Measurements from ENCODE around the gene GRB7. TPM values are rescaled to one million over a fixed set of nuclear protein-coding genes. Genes with fewer than 3 reads are reported as not detected.

GRB7 gene
- total RNA-seq, 4 donors from 2014 or later: 49.4 to 114 (median 72.4) TPM

GRCh38 chr17:39791111-39791992 lies 53.6 kb downstream of the GRB7 start:
- H3K27me3 ChIP-seq: peaks cover 9% of the 10 kb centered on the region
- WGBS: 72% methylated on average over 6 of the region's 6 CpGs

GRCh38 chr17:39792526-39793221 lies 54.9 kb downstream of the GRB7 start:
- TF ChIP-seq EP300 (IDR thresholded peaks at IDR 0.05) (no peak), POLR2AphosphoS5 (IDR thresholded peaks at IDR 0.05) (no peak), POLR2A (IDR thresholded peaks at IDR 0.05) (no peak), CTCF (IDR thresholded peaks at IDR 0.05) (no peak)
- H3K27me3 ChIP-seq: peaks cover 9% of the 10 kb centered on the region
- WGBS: 85% methylated on average over 10 of the region's 10 CpGs
- no peaks in the 10 kb centered on the region for H3K9me3 ChIP-seq
- no peaks in the 10 kb centered on the region for H3K4me1 ChIP-seq
- H3K36me3 ChIP-seq: no peaks in the 10 kb centered on the region
- no peak overlapping the region for H3K4me3 ChIP-seq
- no peak overlapping the region for H3K27ac ChIP-seq
- no peak for DNase-seq (ENCODE audit: low spot score in 2 of 2)

More at GRCh38 chr17:39791111-39791992, 53.6 kb downstream of the GRB7 start:
- DNase-seq (ENCODE audit: low spot score in 2 of 2): no peak
- Histone ChIP-seq H3K9me3 (no peaks in the 10 kb centered on the region), H3K4me3 (no peak overlapping the region), H3K36me3 (no peaks in the 10 kb centered on the region), H3K27ac (no peak overlapping the region), H3K4me1 (no peaks in the 10 kb centered on the region)
- TF ChIP-seq POLR2AphosphoS5 (IDR thresholded peaks at IDR 0.05) (no peak), CTCF (IDR thresholded peaks at IDR 0.05) (no peak), POLR2A (IDR thresholded peaks at IDR 0.05) (no peak), EP300 (IDR thresholded peaks at IDR 0.05) (no peak)

- Histone ChIP-seq H3K36me3 (no peaks in the 10 kb centered on the region), H3K4me1 (no peaks in the 10 kb centered on the region), H3K9me3 (no peaks in the 10 kb centered on the region), H3K4me3 (no peak overlapping the region), H3K27ac (no peak overlapping the region), H3K27me3 (peaks cover 9% of the 10 kb centered on the region)
- no peak for TF ChIP-seq CTCF (IDR thresholded peaks at IDR 0.05)
- TF ChIP-seq EP300 (IDR thresholded peaks at IDR 0.05): no peak
- TF ChIP-seq POLR2A (IDR thresholded peaks at IDR 0.05): no peak
- TF ChIP-seq POLR2AphosphoS5 (IDR thresholded peaks at IDR 0.05): no peak
- no peak for DNase-seq (ENCODE audit: low spot score in 2 of 2)
- 72% methylated on average over 3 of the region's 3 CpGs for WGBS
Measured at GRCh38 chr17:39793301-39793872, 55.6 kb downstream of the GRB7 start.

GRCh38 chr17:39794249-39794970 lies 56.7 kb downstream of the GRB7 start:
- Histone ChIP-seq H3K4me3 (no peak overlapping the region), H3K27me3 (peaks cover 9% of the 10 kb centered on the region), H3K27ac (no peak overlapping the region), H3K36me3 (no peaks in the 10 kb centered on the region), H3K9me3 (no peaks in the 10 kb centered on the region), H3K4me1 (no peaks in the 10 kb centered on the region)
- no peak for TF ChIP-seq POLR2AphosphoS5 (IDR thresholded peaks at IDR 0.05)
- DNase-seq (ENCODE audit: low spot score in 2 of 2): no peak
- 82% methylated on average over 2 of the region's 2 CpGs for WGBS

Other genes starting within 250 kb of the GRB7 start
- not detected for gene NEUROD2, start 130.0 kb upstream of the GRB7 start, total RNA-seq
- 100 to 1,000 TPM in 1 of 4 donors, 10 to 100 TPM in 3; 43.7 to 112 (median 70.4) TPM for gene PPP1R1B, start 111.0 kb upstream of the GRB7 start, total RNA-seq
- 100 to 1,000 TPM in 2 of 4 donors, 10 to 100 TPM in 2; 51.7 to 156 (median 83.9) TPM for gene STARD3, start 100.8 kb upstream of the GRB7 start, total RNA-seq
- 1 to 10 TPM in 2 of 4 donors, under 1 TPM in 1, not detected in 1; 0.57 to 2.4 (median 1.1) TPM for gene TCAP, start 72.6 kb upstream of the GRB7 start, total RNA-seq
- 1 to 10 TPM in 2 of 4 donors, under 1 TPM in 2; 0.53 to 1.6 (median 1.1) TPM for gene PNMT, start 69.5 kb upstream of the GRB7 start, total RNA-seq
- 10 to 100 TPM; 25.7 to 41.5 (median 32.7) TPM for gene PGAP3, start 49.9 kb upstream of the GRB7 start, total RNA-seq
- 100 to 1,000 TPM; 144 to 192 (median 173) TPM for gene ERBB2, start 37.9 kb upstream of the GRB7 start, total RNA-seq
- gene MIEN1, start 7.4 kb upstream of the GRB7 start, total RNA-seq: 10 to 100 TPM; 43.6 to 54.1 (median 52.1) TPM
- gene IKZF3, start 126.4 kb downstream of the GRB7 start, total RNA-seq: 1 to 10 TPM in 2 of 4 donors, under 1 TPM in 2; 0.60 to 1.9 (median 1.1) TPM
- not detected for gene ZPBP2, start 130.3 kb downstream of the GRB7 start, total RNA-seq
- gene GSDMB, start 180.7 kb downstream of the GRB7 start, total RNA-seq: 10 to 100 TPM in 2 of 4 donors, 1 to 10 TPM in 2; 5.4 to 76.6 (median 12.1) TPM
- gene ORMDL3, start 189.7 kb downstream of the GRB7 start, total RNA-seq: 10 to 100 TPM; 57.7 to 91.3 (median 77.9) TPM
- 1 to 10 TPM in 2 of 4 donors, not detected in 2; 1.1 to 2.3 TPM for gene LRRC3C, start 189.8 kb downstream of the GRB7 start, total RNA-seq
- 100 to 1,000 TPM in 2 of 4 donors, 10 to 100 TPM in 2; 26.7 to 156 (median 105) TPM for gene GSDMA, start 225.1 kb downstream of the GRB7 start, total RNA-seq
- 100 to 1,000 TPM in 2 of 4 donors, 10 to 100 TPM in 2; 82.8 to 118 (median 104) TPM for gene PSMD3, start 242.9 kb downstream of the GRB7 start, total RNA-seq